Gastroesophageal sphincter (tissue), 3 donors: ENCODE data around the gene POU2F1.

ENCODE experiments used
- CTCF ChIP-seq, 4 experiments: fragments of 200-600 bp in 2 of 4; fragments of 450-650 bp in 2 of 4; sonication (generic) in 1 of 4; IDR thresholded peaks; one replicate each; pipeline ENCODE4 v1.5.1; 2017 to 2019; ENCODE audit warnings: antibody characterized with exemption in 4 of 4, mild to moderate bottlenecking in 2 of 4, moderate library complexity in 2 of 4
- EP300 ChIP-seq: sonication (generic); formaldehyde crosslinking; IDR thresholded peaks from one replicate; pipeline ENCODE4 v1.6.1; 2017; ENCODE audit warnings: antibody characterized with exemption, mild to moderate bottlenecking

GRCh38 chr1:167225920-167226319 lies 5.2 kb downstream of the POU2F1 start:
- TF ChIP-seq EP300 (no peak), CTCF (IDR thresholded peaks at IDR 0.05) (no peak)
